ENCODE results near the gene TRIM9.
"Not testable (repeated sequence)": the region's sequence is repeated elsewhere in the genome, so short reads cannot be mapped to it uniquely, and the experiment has no call there.

Gene TRIM9

GRCh38 chr14:50955373-50956043 lies 139.4 kb downstream of the TRIM9 start:
- peak; percentile 62 for DNase-seq

- DNase-seq = peak; percentile 56
Measured at GRCh38 chr14:50954811-50955372, 140.0 kb downstream of the TRIM9 start.

GRCh38 chr14:50953502-50953901 lies 141.4 kb downstream of the TRIM9 start:
- DNase-seq = no peak

- DNase-seq = no peak
Measured at GRCh38 chr14:50951032-50951431, 143.9 kb downstream of the TRIM9 start.

GRCh38 chr14:50948205-50948604 lies 146.7 kb downstream of the TRIM9 start:
- no peak for DNase-seq

- no peak for DNase-seq
Measured at GRCh38 chr14:50947446-50947845, 147.5 kb downstream of the TRIM9 start.

GRCh38 chr14:50946234-50946935 lies 148.5 kb downstream of the TRIM9 start:
- DNase-seq = no peak

- peak; percentile 37 for DNase-seq
Measured at GRCh38 chr14:50944647-50945413, 150.1 kb downstream of the TRIM9 start.

- DNase-seq = peak; percentile 58
Measured at GRCh38 chr14:50943943-50944646, 150.8 kb downstream of the TRIM9 start, which contains the start of gene PYGL. PYGL (minus strand) TSS chr14:50944483; CDS start chr14:50944403, 80 bp downstream.

GRCh38 chr14:50943261-50943942 lies 151.5 kb downstream of the TRIM9 start:
- no peak for DNase-seq

GRCh38 chr14:50941638-50942037 lies 153.3 kb downstream of the TRIM9 start:
- DNase-seq = not testable (repeated sequence)

- no peak for DNase-seq
Measured at GRCh38 chr14:50941151-50941550, 153.8 kb downstream of the TRIM9 start.

- DNase-seq = no peak
Measured at GRCh38 chr14:50937800-50938199, 157.1 kb downstream of the TRIM9 start.

GRCh38 chr14:50937325-50937724 lies 157.6 kb downstream of the TRIM9 start:
- DNase-seq = no peak

GRCh38 chr14:50936882-50937281 lies 158.0 kb downstream of the TRIM9 start:
- DNase-seq = no peak

- no peak for DNase-seq
Measured at GRCh38 chr14:50936016-50936340, 158.9 kb downstream of the TRIM9 start.

- DNase-seq = no peak
Measured at GRCh38 chr14:50935126-50936015, 159.5 kb downstream of the TRIM9 start.

GRCh38 chr14:50932592-50933495 lies 162.1 kb downstream of the TRIM9 start:
- peak; percentile 89 for DNase-seq

- DNase-seq = peak; percentile 67
Measured at GRCh38 chr14:50932156-50932555, 162.7 kb downstream of the TRIM9 start.

GRCh38 chr14:50931559-50931958 lies 163.3 kb downstream of the TRIM9 start:
- no peak for DNase-seq

All from NCI-H82 (cell line).